DND-41 (cell line): Measurements from ENCODE around the gene ATR.

Experiments
- ATAC-seq: fragments of 200-7000 bp; cut with Tn5 transposase; 3 replicates; pipeline ENCODE4 v1.9.1; 2021; ENCODE audit warnings: low read depth; ENCODE audit not compliant: insufficient read depth
- DNase-seq: peaks from one replicate; pipeline ENCODE4 v3.0.0-alpha.2; 2020
- H2AFZ ChIP-seq: 2 replicates; pipeline ENCODE4 v1.6.0; 2012; ENCODE audit warnings: low read depth, low read length
- H3K27ac ChIP-seq: 2 replicates; pipeline ENCODE4 v1.5.1; 2012; ENCODE audit warnings: low read length, inconsistent platforms
- H3K27me3 ChIP-seq: fragments of 200-600 bp; sonication (generic); 2 replicates; pipeline ENCODE4 v1.6.0; 2012; ENCODE audit warnings: low read length, mild to moderate bottlenecking, inconsistent platforms; ENCODE audit not compliant: insufficient read depth, poor library complexity
- H3K36me3 ChIP-seq: 2 replicates; pipeline ENCODE4 v1.5.1; 2012; ENCODE audit warnings: low read length, inconsistent platforms; ENCODE audit not compliant: insufficient read depth
- H3K4me1 ChIP-seq: 2 replicates; pipeline ENCODE4 v1.5.1; 2012; ENCODE audit warnings: mild to moderate bottlenecking, low read length; ENCODE audit not compliant: insufficient read depth
- H3K4me2 ChIP-seq: 2 replicates; pipeline ENCODE4 v1.6.0; 2012; ENCODE audit warnings: mild to moderate bottlenecking, moderate library complexity, low read length, inconsistent platforms; ENCODE audit not compliant: insufficient read depth
- H3K4me3 ChIP-seq, 2 experiments: fragments of 200-600 bp in 1 of 2; shearing (Covaris generic) in 1 of 2; 2 replicates each; pipeline ENCODE4 v1.5.1; 2012 to 2016; ENCODE audit warnings: inconsistent platforms in 2 of 2, low read length in 2 of 2, mild to moderate bottlenecking in 2 of 2, low read depth in 1 of 2, moderate library complexity in 1 of 2
- H3K79me2 ChIP-seq: 2 replicates; pipeline ENCODE4 v1.6.0; 2012; ENCODE audit warnings: low read length, inconsistent platforms; ENCODE audit not compliant: insufficient read depth
- H3K9ac ChIP-seq: 2 replicates; pipeline ENCODE4 v1.6.0; 2012; ENCODE audit warnings: low read depth, mild to moderate bottlenecking, inconsistent platforms, low read length, moderate library complexity
- H3K9me3 ChIP-seq: 2 replicates; pipeline ENCODE4 v1.5.1; 2012; ENCODE audit warnings: low read length, moderate library complexity, mild to moderate bottlenecking, inconsistent platforms; ENCODE audit not compliant: insufficient read depth, severe bottlenecking
- H4K20me1 ChIP-seq: 2 replicates; pipeline ENCODE4 v1.6.0; 2012; ENCODE audit warnings: low read length; ENCODE audit not compliant: insufficient read depth
- CTCF ChIP-seq: IDR thresholded peaks from 2 replicates; pipeline ENCODE4 v1.5.1; 2012; ENCODE audit warnings: borderline replicate concordance, low read length, moderate library complexity, mild to moderate bottlenecking; ENCODE audit not compliant: poor library complexity, severe bottlenecking; ENCODE audit errors: extremely low read depth
- EZH2 ChIP-seq: IDR thresholded peaks from 3 replicates; pipeline ENCODE4 v1.6.1; 2012; ENCODE audit warnings: borderline replicate concordance, low read depth, mild to moderate bottlenecking, moderate library complexity, low read length, inconsistent platforms; ENCODE audit not compliant: severe bottlenecking

The ATR gene

DNA sequence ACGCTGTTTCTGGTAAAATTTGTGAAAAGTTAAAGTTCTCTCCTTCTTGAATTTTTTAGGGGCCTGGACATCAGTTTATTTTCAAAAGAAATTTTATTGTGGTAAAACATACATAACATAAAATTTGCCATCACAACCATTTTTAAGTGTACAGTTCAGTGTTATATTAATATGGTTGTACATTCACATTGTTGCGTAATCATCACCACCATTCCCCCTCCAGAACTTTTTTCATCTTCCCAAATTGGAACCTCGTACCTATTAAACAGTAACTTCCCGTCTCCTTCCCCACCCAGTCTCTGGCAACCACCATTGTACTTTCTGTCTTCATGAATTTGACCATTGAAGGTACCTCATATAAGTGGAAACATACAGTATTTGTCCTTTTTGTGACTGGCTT is 107.7 kb downstream of the ATR start:
- no peak for TF ChIP-seq EZH2
- TF ChIP-seq CTCF: no peak
- Histone ChIP-seq H4K20me1 (no peaks in the 10 kb centered on the region), H3K4me1 (no peaks in the 10 kb centered on the region), H3K9ac (no peak overlapping the region), H3K9me3 (no peaks in the 10 kb centered on the region), H2AFZ (no peak overlapping the region), H3K27me3 (no peaks in the 10 kb centered on the region), H3K36me3 (peaks cover 15% of the 10 kb centered on the region; the same call in 1 of the 2 replicates), H3K4me2 (no peak overlapping the region), H3K27ac (no peak overlapping the region), H3K79me2 (no peaks in the 10 kb centered on the region), H3K4me3 (no peak overlapping the region)
- DNase-seq (no peak), ATAC-seq (no peak)

GRCh38 chr3:142468456-142468855 is 110.1 kb downstream of the ATR start:
- ATAC-seq: no peak
- H4K20me1 ChIP-seq: no peaks in the 10 kb centered on the region
- H3K79me2 ChIP-seq: no peaks in the 10 kb centered on the region
- no peak for TF ChIP-seq CTCF
- no peak for TF ChIP-seq EZH2
- no peak overlapping the region for H2AFZ ChIP-seq
- H3K9me3 ChIP-seq: no peaks in the 10 kb centered on the region
- H3K27ac ChIP-seq: no peak overlapping the region
- DNase-seq: no peak
- no peak overlapping the region for H3K9ac ChIP-seq
- H3K4me1 ChIP-seq: no peaks in the 10 kb centered on the region
- no peaks in the 10 kb centered on the region for H3K27me3 ChIP-seq
- no peak overlapping the region for H3K4me3 ChIP-seq
- peaks cover 22% of the 10 kb centered on the region; the same call in 1 of the 2 replicates for H3K36me3 ChIP-seq
- no peak overlapping the region for H3K4me2 ChIP-seq

DNA sequence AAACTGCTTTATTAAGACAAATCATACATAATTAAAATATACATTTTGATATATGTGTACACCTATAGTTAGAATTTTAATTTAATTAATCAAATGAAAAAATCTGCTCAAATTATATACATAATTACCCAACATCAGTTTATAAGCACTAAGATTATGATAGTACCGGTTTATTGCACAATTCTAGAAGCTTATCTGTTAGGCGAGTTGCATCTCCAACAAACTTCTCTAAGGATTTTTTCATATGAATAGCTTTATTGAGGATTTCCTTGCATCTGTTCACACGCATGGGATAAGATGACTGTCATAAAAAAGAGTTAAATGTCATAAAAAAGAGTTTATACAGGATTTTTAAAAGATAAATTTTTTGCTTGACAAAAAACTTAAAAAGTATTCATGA is 110.8 kb downstream of the ATR start:
- ATAC-seq: no peak
- no peak overlapping the region for H3K4me2 ChIP-seq
- no peaks in the 10 kb centered on the region for H3K79me2 ChIP-seq
- no peak overlapping the region for H3K9ac ChIP-seq
- no peaks in the 10 kb centered on the region for H3K4me1 ChIP-seq
- no peak for TF ChIP-seq EZH2
- H4K20me1 ChIP-seq: no peaks in the 10 kb centered on the region
- DNase-seq: no peak
- no peak overlapping the region for H2AFZ ChIP-seq
- no peaks in the 10 kb centered on the region for H3K9me3 ChIP-seq
- H3K27me3 ChIP-seq: no peaks in the 10 kb centered on the region
- H3K36me3 ChIP-seq: peaks cover 22% of the 10 kb centered on the region; the same call in 1 of the 2 replicates
- no peak overlapping the region for H3K27ac ChIP-seq
- no peak overlapping the region for H3K4me3 ChIP-seq

DNA sequence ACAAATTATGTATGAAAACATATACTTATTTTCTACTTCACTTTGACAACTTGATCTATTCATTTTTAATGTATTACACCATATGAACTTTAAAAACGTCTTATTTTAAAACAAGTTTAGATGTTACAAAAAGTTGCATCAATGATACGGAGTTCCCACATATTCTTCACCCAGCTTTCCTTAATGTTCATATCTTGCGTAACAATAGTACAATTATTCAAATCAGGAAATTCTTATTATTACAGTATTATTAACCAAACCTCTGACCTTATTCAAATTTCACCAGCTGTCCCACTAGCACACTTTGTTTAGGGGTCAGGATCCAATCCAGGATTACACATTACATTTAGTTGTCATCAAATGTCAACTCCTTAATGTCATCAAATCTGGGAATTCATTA is 117.8 kb downstream of the ATR start:
- ATAC-seq: no peak
- no peak for TF ChIP-seq EZH2
- TF ChIP-seq CTCF: no peak
- no peaks in the 10 kb centered on the region for H3K9me3 ChIP-seq
- H3K27me3 ChIP-seq: no peaks in the 10 kb centered on the region
- DNase-seq: no peak
- no peaks in the 10 kb centered on the region for H3K79me2 ChIP-seq
- H3K9ac ChIP-seq: no peak overlapping the region
- H3K4me2 ChIP-seq: no peak overlapping the region
- no peak overlapping the region for H2AFZ ChIP-seq
- peaks cover 63% of the 10 kb centered on the region for H3K36me3 ChIP-seq
- no peak overlapping the region for H3K4me3 ChIP-seq
- no peak overlapping the region for H3K27ac ChIP-seq
- no peaks in the 10 kb centered on the region for H3K4me1 ChIP-seq
- H4K20me1 ChIP-seq: no peaks in the 10 kb centered on the region
